Head of caudate nucleus (tissue), 42 donors: ENCODE measurements around the gene TTC23L.
"Not testable (repeated sequence)": the region's sequence is repeated elsewhere in the genome, so short reads cannot be mapped to it uniquely, and the experiment has no call there.

Experiments used
- DNase-seq, 42 donors: peaks; one replicate each; pipeline versions ENCODE4 v3.0.0 to v3.0.0-alpha.2; 2020 to 2021; ENCODE audit warnings: mixed read lengths in 7 of 42
- intact Hi-C: fragments of 100-400 bp; cut with DNase I; formaldehyde crosslinking; loops from one replicate; pipeline ENCODE4 v1.15.0; 2022

TTC23L gene

DNA sequence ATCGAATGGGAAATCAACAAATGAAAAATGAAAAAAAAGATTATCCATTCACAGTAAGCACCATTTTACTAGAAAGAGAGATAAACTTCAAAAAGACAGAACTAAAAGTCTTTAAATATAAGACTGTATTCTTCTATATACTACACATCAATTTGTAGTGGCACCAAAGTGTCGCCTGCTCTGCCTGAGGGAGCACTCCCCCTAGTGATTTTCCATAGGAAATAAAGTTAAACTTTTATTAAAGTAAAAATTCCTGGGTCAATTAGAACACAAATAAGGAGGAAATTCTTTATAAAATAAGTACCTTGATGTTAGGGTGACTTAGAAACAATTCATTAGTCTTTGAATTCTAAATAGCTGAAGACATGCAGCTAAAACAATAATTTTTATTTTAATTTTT is 66.6 kb downstream of the TTC23L start:
- peak in 6 of 42 donors; percentile 12 to 53 (median 29) for DNase-seq
- intact Hi-C loops, result no loop called here

DNA sequence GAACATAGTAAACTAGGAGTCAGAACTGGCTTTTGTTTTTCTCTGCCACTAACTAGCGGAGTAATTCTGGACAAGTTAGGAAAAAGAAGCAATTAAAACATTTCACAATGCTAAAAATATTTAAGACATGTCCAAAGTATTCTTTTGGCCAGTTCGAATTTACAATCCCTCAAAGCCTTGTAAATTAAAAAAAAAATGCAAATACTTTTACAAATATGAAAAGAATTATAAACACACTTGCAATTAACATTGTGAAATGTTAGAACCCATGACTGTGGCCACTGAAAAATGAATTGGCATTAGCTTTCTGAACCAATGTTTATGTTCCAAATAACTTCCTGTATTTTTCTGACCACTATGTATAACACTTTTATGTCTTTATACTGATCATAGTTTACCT is 74.1 kb downstream of the TTC23L start:
- intact Hi-C loops, result no loop called here
- DNase-seq, result no peak

DNA sequence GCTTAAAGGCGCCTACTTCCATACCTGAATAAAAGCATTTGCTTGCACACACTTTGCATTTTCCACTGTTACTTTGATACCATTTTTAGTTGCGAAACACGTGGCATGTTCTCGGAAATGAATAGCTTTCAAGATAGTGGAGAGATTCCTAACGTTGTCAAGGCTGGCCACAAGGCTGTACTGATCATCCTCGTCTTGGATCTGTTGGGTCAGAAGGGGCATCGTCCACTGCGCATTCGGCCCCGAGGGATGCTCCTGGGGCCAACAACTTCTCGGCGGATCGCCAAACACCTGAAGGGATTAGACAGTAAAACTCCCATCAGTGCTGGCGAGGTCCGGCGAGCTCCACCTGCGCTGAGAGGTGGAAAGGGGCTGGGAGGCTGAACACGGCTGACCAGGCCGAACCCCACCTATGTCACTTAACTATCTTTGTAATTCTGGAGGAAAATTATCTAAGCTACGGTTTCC is 75.7 kb downstream of the TTC23L start:
- intact Hi-C loops, result loop anchor here (2.0 kb wide), 1 partner anchor 14 kb away; the partner anchor contains the start of gene DNAJC21
- DNase-seq, result peak in 28 of 42 donors; percentile 7 to 58 (median 21)

DNA sequence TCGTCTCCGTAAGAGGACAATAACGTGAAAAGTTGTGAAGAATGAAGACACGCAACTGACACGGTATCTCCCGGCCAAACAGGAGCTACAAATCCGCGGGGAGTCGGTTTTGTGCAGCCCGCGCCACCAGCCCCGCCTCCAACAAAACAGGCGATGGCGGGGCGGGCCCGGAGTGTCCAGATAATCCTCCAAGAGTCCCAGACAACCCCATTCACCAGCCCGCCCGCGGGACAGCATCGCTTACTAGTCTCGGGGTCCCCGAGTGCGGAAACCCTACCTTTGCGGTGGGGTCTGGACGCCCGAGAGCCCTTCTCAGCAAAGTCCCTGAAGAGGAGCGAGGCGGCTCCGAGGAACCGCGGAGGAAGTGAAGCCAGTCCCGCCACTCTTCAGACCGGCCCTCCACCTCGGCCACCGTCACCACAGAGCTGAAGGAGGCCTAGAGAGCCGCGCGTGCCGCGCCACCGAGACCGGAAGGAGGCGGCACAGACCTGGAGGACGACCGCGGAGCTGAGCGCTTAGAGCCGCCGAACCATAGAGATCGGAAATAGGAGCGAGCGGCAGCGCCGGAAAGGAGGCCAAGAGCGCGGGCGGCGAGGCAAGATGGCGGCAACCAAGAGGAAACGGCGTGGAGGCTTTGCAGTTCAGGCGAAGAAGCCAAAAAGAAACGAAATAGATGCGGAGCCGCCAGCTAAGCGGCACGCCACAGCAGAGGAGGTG is 76.3 kb downstream of the TTC23L start, which contains the start of the genes BRIX1 and RAD1:
Gene BRIX1, plus strand, starts transcription at position 573 of the 717 bp plus-strand sequence. Its CDS starts 28 bp downstream, at position 601.
Gene RAD1, minus strand, starts transcription at position 366 of the 717 bp plus-strand sequence. CDS start 612 bp downstream, outside the sequence.
- intact Hi-C loops, result loop anchor here (2.0 kb wide), 1 partner anchor 14 kb away; the partner anchor contains the start of gene DNAJC21

DNA sequence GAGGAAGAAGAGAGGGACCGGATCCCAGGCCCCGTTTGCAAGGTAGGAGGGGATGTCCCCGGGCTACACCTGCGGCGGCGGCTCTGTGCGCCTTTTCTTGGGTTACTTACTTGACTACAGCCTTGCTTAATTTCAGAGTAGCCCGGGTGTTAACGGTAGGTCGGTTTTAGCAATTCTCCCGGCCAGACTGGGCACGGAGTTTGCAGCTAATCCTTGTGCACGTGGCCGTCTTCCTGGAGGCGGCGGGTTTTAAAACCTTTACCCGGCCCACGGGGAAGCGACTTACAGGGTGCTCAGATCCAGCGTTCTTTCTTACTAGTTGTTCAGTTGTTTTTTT is 76.9 kb downstream of the TTC23L start:
- intact Hi-C loops, result loop anchor here (2.0 kb wide), 1 partner anchor 13 kb away; the partner anchor contains the start of gene DNAJC21
- peak in 2 of 42 donors; percentile 19 to 32 for DNase-seq

More for the DNA sequence above, 76.3 kb downstream of the TTC23L start, which contains the start of the genes BRIX1 and RAD1:
- peak; percentile 93 to 99 (median 98) for DNase-seq

DNA sequence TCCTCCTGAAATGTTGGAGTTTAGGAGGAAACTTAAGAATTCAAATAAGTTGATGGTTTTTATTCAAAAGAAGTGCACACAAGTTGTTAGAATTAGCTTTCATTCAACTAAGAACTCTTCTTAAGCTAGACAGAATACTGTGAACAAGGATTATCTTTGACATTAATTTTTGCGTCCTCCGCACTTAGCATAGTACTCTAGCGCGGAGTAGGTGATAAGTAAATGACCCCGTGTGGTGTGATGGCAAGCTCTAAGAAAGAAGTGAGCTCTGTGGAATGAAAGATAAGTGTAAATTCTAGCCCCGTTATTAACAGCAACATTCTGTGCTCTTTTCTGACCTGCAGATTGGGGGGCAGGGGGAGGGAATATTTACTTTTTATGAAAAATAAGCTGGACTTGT is 77.6 kb downstream of the TTC23L start:
- no peak for DNase-seq
- intact Hi-C loops, result no loop called here

DNA sequence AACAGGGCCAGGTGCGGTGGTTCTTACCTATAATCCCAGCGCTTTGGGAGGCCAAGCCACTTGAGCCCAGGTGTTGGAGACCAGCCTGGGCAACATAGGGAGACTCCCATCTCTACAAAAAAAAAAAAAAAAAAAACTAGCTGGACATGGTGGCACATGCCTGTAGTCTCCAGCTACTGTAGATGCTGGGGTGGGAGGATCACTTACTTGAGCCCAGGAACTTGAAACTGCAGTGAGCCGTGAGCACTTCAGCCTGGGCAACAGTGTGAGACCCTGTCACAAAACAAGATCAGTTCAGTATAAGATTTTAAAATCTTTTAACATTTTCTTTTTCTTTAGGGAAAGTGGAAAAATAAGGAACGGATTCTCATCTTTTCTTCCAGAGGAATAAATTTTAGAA is 79.1 kb downstream of the TTC23L start:
- DNase-seq, result no peak
- intact Hi-C loops, result no loop called here

DNA sequence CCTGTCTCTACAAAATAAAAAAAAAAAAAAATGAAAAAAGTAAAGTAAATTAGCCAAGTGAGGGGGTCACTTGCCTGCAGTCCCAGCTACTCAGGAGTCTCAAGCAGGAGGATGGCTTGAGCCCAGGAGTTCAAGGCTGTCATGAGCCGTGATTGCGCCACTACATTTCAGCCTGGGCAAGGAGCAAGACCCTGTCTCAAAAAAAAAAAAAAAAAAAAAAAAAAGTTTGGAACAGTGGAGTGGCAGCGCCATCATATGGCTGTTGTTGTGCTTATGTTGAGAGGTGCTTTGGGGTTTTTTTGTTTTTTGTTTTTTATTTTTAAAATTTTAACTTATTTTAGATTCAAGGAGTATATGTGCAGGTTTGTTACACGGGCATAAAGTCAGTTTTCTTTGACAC is 80.1 kb downstream of the TTC23L start:
- intact Hi-C loops, result no loop called here
- no peak for DNase-seq

DNA sequence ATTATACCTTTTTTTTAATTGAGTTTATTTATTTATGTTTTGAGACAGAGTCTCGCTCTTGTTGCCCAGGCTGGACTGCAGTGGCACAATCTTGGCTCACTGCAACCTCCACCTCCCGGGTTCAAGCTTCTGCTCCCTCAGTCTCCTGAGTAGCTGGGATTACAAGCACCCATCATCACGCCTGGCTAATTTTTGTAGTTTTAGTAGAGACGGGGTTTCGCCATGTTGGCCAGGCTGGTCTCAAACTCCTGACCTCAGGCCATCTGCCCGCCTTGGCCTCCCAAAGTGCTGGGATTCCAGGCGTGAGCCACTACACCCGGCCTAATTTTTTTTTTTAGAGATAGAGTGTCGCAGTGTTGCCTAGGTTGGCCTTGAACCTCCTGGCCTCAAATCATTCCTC is 84.3 kb downstream of the TTC23L start:
- DNase-seq, intact Hi-C loops: not testable (repeated sequence)

DNA sequence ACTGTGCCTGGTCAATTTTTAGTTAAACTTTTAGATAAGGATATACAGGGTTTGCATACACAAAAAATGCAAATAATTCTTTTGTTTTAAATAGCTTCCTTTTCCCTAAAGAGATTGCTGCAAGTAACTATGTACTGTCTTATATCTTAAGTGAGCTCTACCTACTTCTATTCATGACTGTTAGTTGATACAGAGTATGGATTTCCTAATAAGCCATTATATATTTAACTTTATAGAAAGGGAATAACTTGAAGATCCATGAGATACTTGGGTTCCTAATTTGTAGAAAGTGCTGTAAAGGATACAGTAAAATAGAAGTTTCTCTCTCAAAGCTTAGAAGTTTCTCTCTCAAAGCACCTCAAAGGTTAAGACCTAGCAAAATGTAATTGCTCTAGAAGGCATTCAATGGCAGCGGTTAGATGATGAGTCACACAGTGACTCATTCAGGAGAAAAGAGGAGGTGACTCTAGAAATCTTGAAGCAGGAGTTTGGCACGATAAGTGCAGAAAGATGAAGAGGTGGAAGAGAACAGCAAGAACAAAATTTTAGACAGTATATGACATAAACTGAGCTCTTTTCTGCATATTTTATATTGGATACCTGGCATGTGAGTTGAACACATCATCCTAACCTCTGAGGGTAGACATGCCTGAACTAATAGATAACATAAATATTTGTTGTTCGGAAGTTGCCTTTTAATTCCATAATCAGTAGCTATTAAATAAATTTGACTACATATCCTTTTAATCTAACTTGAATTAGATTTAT is 84.9 kb downstream of the TTC23L start:
- intact Hi-C loops, result no loop called here
- DNase-seq, result peak in 18 of 42 donors; percentile 12 to 80 (median 49)

DNA sequence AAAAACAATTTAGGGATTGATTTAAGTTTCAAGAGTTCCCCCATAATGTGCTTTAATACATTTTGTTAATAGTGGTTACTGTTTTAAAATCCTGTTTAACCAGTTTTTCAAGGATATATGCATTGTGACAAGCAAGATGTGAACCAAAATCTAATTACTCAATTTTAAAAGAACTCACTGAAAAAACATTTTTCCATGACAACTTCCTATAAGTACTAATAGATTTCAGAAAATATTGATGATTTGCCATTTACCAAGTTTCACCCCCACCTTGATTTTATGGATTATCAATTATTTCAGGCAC is 85.5 kb downstream of the TTC23L start:
- intact Hi-C loops, result no loop called here
- no peak for DNase-seq

DNA sequence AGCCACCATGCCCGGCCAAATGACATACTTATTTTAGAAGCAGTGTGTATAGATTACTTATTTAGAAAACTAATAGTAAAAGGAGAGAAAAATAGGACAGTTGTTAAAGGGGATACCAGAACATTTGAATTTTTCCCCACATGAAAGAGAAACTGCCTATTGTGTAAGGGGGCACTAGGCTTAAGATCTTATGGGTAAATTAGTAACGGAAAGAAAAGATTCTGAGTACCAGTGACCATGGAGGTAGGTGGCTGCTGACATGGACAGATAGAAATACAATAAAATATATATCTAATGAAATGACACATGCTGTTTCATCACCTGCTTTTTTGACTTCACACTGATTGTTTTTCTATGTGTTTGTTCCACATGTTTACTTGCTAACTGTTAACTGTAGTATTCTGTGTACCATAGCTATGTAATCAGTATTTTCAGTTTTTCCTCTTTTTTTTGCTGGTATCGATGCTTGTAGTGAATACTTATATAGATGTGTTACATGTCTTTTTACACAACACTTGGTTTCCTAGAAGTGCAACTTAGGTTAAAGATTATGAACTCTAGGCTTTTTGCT is 87.4 kb downstream of the TTC23L start:
- intact Hi-C loops, result no loop called here
- no peak for DNase-seq

DNA sequence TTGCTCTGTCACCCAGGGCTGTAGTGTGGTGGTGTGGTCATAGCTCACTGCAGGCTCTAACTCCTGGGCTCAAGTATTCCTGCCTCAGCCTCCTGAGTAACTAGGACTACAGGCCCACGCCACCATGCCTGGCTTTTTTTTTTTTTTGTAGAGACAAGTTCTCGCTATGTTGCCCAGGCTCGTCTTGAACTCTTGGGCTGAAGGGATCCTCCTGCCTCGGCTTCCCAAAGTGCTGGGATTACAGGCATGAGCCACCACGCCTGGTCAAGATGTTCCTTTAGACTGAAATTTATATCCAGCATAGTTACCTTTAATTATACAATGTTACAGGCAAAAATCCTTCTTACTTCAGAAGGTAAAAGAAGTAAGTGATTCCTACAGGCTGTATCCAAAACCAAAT is 88.8 kb downstream of the TTC23L start:
- intact Hi-C loops, result loop anchor here (2.0 kb wide), 1 partner anchor 13 kb away; the partner anchor contains the start of genes BRIX1 and RAD1
- no peak for DNase-seq

DNA sequence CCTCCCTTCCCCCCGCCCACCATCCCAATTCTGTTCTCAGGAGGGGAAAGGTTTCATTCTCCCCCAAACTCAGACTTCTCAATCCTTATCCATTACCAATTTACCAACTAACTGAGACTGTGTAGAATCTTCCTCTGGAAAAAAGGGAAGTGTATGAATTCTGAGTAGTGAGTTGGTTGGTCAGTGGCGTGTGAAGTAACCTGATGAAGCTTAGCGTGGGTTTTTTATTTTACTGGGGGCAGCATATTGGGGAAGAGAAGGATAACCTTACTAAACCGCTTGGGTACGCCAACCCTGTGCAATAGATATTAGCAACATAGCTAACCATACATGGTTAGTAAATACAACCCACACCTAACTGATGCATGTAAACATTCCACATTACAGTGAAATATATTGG is 89.3 kb downstream of the TTC23L start:
- intact Hi-C loops, result loop anchor here (2.0 kb wide), 1 partner anchor 13 kb away; the partner anchor contains the start of genes BRIX1 and RAD1
- no peak for DNase-seq

DNA sequence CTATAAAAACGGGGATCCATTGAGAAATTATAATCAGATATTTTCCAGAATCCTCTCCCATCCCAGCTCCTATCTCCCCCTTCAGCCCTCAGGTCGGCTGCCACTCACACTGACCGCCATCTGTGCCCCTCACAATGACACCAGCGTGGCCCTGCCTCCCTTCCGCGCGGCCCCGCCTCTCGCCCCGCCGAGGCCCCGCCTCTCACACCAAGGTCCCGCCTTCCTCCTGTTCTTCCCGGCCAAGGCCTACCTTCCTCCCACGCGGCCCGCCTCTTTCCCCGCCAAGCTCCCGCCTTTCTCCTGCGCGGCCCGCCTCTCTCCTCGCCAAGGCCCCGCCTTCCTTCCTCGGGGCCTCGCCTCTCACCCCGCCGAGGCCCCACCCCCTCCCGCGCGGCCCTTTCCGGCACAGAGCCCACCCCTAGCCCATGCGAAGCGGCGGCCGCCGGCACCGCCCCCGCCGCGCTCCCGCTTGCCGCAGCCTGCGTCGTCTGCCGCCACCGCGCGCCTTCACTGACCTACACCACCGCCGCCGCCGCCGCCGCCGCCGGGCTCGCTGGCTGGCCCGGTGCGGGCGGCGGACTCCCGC is 90.3 kb downstream of the TTC23L start, which contains the start of gene DNAJC21:
Gene DNAJC21, plus strand, starts transcription at position 426 of the 586 bp plus-strand sequence. CDS start 261 bp downstream, outside the sequence.
- peak; percentile 91 to 100 (median 99) for DNase-seq
- intact Hi-C loops, result loop anchor here (2.0 kb wide), 1 partner anchor 14 kb away; the partner anchor contains the start of genes BRIX1 and RAD1

DNA sequence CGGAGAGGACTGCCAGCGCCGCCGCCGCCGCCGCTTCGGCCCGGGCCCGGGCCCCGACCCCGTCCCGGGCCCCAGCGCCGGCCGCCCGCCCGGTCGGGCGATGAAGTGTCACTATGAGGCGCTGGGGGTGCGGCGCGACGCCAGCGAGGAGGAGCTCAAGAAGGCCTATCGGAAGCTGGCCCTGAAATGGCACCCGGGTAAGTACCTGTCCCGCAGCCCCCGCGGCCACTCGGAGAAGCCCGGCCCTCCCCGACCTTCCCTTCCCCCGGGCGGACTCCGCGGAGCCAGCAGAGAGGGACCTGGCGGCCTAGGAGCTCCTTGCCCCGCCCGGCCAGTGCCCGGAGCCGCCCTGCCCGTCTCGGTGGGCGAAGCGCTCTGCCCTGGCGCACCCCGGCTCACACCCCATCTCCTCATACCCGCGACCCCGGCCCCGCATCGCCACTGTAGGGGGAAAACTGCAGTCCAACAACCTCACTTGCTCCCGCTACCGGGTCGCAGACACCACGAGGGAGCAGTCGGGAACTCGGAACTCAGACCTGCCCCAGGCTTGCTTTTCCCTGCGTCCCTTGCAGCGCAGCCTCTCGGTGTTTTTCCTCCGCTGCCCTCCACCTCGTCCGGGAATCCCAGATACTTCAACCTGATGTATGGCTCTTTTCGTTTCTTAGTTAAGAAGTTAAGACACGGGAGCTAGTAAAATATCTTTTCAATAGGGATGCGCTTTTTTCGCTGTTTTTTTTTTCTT is 90.9 kb downstream of the TTC23L start:
- intact Hi-C loops, result loop anchor here (2.0 kb wide), 1 partner anchor 15 kb away; the partner anchor contains the start of genes BRIX1 and RAD1
- DNase-seq, result peak; percentile 49 to 89 (median 74)

DNA sequence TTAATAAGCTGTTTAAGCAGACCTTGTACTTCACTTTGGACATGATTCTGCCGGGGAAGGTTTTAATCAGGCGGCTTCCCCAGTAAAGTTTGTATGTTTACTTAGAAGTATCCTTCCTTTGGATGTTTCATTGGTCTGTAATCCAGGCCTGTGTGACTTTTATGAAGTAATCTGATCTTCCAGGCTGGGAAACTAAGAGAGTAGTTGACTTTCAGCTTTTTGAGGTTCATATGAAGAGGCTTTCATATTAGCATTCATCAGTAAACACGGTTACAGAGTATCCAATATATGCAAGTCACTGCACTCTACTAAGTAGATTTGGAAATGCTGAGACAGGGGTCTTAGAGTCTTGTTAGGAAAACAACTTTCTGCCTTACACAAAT is 91.5 kb downstream of the TTC23L start:
- DNase-seq, result no peak
- intact Hi-C loops, result no loop called here

DNA sequence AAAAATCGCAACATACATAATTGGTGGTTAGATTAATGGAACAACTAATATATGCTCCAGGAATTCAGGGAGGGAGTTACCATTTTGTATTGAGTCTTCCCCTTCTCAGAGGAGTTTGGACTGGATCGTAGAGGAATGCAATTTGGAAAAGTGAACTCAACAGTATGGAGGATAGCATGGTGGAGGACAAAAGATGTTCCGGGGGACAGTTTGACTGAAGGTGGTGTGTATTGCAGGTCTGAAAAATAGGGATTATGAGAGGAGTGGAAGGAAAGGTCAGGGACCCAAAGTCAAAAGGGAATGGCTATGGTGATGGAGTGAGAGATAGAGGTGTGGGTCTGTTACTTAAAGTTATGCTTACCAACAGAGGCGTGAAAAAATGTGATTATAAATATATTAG is 91.9 kb downstream of the TTC23L start:
- intact Hi-C loops, result no loop called here
- no peak for DNase-seq
